ENCODE results near the gene EXOC3L4. TPM values are rescaled to one million over a fixed set of nuclear protein-coding genes. Genes with fewer than 3 reads are reported as not detected.
A peak's percentile ranks its signal among the peaks of the same experiment; 100 is the strongest.
"Not testable (repeated sequence)": the region's sequence is repeated elsewhere in the genome, so short reads cannot be mapped to it uniquely, and the experiment has no call there.

The EXOC3L4 gene
- total RNA-seq, 1 donor from 2014 or later = not detected

DNA sequence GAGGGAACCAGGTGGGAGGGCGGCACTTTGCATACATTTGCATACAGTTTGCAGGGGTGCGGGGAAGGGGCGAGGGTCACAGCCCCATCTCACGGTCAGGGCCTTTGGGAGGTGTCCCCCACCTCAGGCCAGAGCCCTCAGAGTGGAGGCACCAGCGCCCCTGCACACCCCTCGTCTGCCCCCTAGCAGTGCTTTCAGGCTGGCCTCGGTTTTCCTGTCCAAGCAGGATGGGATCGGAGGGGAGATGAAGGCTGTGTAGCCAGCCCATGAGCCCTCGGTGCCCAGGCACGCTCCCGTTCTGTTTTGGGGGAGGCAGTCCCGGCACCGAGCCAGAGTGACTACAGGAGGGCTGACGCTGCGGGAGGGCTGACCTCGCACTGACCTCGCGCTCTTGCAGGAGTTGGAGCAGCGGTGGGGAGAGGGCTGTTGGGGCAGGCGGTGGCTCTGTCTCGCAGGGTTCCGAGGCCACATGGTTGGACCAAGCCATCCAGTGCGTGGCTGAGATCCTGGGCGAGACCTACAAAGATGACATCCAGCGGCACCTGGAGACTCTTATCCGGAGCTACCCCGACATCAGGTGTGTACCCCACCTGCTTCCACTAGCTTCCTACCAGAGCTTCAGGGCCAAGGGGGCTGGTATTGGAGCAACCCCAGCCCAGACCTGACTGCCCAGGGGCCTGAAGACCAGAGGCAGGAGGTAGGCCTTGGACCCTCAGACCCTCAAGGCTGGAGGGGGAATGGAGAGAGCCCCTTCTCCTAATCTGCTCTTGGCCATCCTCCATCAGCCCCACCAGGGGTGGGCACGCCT lies 13.6 kb downstream of the EXOC3L4 start:
- Mint-ChIP-seq H3K4me1 (ENCODE audit: low read depth) (peaks cover 8% of the 10 kb centered on the region), H3K27me3 (ENCODE audit: insufficient read depth) (peaks cover 18% of the 10 kb centered on the region), H3K36me3 (ENCODE audit: low read depth) (no peaks in the 10 kb centered on the region), H3K27ac (no peak overlapping the region), H3K9me3 (no peaks in the 10 kb centered on the region), H3K4me3 (no peak overlapping the region)
- no peak for DNase-seq (ENCODE audit: low spot score)
- intact Hi-C loops (cut with micrococcal nuclease) = no loop called here

DNA sequence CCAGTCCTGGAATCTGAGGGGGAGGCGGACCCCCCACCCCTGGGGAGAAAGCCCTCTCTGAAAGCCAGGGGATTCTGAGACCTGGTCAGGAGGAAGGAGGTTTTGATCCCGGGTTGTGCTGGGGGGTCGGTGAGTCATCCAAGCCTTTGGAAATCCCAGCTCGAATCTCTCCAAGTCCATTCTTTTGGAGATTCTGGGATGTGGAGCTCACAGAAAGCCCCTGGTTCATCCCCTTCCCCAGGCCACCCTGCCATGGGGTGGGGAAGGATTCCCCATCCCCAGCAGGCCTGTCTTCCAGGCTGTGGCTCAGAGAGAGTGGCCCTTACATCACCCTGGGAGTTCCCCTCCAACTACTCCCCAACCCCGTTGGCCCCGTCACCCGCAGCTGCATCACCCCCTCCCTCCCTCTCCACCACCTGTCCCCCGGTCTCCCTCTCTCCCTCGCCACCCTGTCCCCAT lies 14.3 kb downstream of the EXOC3L4 start:
- H3K27me3 Mint-ChIP-seq (ENCODE audit: insufficient read depth) = peaks cover 12% of the 10 kb centered on the region
- no peaks in the 10 kb centered on the region for H3K36me3 Mint-ChIP-seq (ENCODE audit: low read depth)
- H3K9me3 Mint-ChIP-seq = no peaks in the 10 kb centered on the region
- no peak overlapping the region for H3K4me3 Mint-ChIP-seq
- peaks cover 9% of the 10 kb centered on the region for H3K4me1 Mint-ChIP-seq (ENCODE audit: low read depth)
- no peak overlapping the region for H3K27ac Mint-ChIP-seq
- intact Hi-C loops (cut with micrococcal nuclease) = no loop called here
- DNase-seq (ENCODE audit: low spot score) = peak; percentile 21

DNA sequence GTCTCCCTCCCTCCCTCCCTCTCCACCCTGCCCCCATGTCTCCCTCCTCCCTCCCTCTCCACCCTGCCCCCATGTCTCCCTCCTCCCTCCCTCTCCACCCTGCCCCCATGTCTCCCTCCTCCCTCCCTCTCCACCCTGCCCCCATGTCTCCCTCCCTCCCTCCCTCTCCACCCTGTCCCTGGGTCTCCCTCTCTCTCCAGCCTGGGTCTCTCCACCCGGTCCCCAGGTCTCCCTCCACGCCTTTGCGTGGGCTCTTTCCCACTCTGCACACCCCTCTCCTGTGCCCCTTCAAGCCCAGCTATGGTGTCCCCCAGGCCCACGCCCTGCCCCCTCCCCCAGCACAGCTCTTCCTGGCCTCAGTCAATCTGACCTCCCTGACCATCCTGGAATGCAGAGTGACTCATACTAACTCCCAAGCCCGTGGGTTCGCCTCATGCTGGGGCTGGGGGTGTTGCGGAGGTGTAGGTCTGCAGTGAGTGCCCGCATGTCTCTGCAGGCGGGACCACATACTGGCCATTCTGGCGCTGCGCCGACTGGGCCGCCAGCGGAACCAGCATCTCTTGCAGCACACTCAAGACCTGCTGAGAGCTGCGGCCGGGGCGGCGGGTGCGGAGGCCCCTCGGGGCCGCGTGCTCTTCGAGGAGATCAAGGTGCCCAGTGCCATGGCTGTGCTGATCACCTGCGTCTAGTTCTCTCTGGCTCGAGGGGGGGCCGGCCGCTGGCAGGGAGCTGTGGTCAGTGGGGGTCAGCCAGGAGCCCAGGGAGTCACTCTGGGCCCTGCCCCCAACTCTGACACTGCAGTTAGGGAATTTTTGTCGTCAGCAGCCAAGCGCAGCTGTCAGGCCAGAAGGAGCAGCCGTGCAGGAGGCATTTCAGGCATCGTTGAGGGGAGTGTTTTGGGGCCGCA lies 15.3 kb downstream of the EXOC3L4 start:
- Mint-ChIP-seq H3K4me1 (ENCODE audit: low read depth) (peaks cover 12% of the 10 kb centered on the region), H3K36me3 (ENCODE audit: low read depth) (no peaks in the 10 kb centered on the region), H3K4me3 (no peak overlapping the region), H3K27me3 (ENCODE audit: insufficient read depth) (peaks cover 11% of the 10 kb centered on the region), H3K27ac (no peak overlapping the region), H3K9me3 (no peaks in the 10 kb centered on the region)
- DNase-seq (ENCODE audit: low spot score) = no peak
- intact Hi-C loops (cut with micrococcal nuclease) = no loop called here

DNA sequence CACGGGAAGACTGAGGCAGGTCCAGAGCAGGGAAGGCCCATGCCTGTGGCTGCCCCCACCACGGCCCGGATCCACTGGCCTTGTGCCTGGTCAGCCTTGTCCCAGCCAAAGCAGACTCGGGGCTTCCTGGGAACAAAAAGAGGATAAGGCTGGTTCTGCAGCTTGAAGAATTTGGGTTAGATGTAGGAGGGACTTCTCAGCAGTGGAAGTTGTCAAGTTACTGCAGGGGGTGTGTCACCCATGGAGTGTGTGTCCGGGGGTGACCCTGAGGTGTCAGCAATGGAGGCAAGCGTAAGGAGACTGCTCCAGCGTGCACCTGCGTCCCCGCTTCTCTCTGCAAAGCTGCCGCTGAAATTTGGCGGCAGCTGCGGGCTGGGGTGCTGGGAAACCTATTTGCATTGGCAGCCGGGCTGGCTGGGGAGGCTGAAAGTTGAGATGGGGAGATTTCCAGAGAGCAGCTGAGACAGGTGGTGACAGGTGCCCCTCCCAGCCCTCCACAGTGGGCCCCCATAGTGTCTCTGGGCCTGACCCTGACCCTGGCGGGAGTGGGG lies 16.2 kb downstream of the EXOC3L4 start:
- H3K4me1 Mint-ChIP-seq (ENCODE audit: low read depth) = peaks cover 12% of the 10 kb centered on the region
- H3K27ac Mint-ChIP-seq = no peak overlapping the region
- H3K27me3 Mint-ChIP-seq (ENCODE audit: insufficient read depth) = peaks cover 6% of the 10 kb centered on the region
- no peaks in the 10 kb centered on the region for H3K36me3 Mint-ChIP-seq (ENCODE audit: low read depth)
- no peaks in the 10 kb centered on the region for H3K9me3 Mint-ChIP-seq
- no peak overlapping the region for H3K4me3 Mint-ChIP-seq
- DNase-seq (ENCODE audit: low spot score) = no peak
- intact Hi-C loops (cut with micrococcal nuclease) = no loop called here

DNA sequence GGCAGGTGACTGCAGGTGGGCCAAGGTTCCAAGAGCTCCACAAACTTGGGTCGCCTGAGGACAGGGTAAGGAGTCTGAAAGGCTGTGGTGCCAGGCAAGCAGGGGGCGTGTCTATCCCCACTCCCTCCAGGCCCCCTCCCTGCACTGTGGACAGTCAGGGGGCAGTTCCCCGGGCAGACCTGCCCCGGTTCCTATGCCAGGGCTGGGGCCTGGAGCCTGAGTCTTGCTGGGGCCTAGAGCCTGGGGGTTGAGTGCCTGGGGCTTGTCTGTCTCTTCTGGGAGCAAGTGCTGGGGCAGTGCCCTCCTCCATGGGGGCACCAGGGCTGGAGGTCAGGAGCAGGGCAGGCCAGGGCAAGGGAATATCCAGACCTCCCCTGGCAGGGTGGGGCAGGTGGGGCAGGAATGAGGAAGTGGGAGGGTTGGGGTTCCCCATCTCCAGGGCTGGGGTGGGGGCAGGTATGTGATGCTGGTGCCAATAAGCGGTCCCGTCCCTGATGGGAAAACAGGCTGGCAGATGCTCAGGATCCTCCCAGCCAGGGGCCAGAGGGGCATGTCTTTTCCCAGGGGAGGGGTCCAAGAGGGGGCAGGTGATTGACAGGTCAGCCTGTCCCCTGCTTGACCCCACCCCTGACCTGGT lies 16.8 kb downstream of the EXOC3L4 start:
- Mint-ChIP-seq H3K9me3 (no peaks in the 10 kb centered on the region), H3K4me3 (no peak overlapping the region)
- intact Hi-C loops (cut with micrococcal nuclease) = no loop called here

DNA sequence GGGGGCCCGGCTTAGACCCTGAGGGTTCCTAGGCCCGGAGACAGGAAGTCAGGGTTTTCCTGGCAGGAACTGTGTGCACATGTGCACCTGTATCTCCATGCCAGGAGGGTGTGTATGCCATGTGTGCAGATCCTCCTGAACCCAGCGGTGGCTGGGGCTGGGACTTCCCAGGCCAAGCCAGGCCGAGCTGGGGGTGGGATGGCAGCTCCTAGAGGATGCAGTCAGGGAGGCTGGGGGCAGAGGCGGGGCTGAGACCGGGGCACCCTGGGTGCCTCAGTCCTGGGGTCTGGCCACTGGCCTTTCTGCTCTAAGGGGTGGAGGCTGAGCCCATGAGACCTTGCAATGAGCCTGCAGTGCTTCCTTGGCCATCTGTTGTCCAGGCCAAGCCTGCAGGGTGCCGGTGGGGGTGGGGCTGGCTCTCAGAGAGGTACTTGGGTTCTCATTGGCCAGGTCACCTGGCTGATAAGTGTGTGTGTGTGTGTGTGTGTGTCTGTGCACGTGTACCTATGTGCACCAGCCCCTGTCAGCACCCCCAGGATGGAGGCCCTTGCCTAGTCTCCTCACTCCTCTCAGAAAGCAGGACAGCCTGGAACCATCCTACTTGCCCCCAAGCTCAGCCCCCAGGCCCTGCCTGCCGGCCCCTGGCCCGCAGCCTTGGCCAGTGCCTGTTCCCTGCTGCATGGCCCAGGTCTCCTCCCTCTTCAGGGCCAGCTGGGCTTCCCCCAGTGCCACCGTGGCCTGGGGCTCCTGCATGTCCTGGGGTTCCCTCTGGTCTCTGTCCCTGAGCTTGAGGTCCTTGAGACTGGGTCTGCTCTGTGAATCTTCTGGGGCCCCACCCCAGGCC lies 18.1 kb downstream of the EXOC3L4 start:
- H3K27me3 Mint-ChIP-seq (ENCODE audit: insufficient read depth) = no peaks in the 10 kb centered on the region
- no peaks in the 10 kb centered on the region for H3K9me3 Mint-ChIP-seq
- H3K27ac Mint-ChIP-seq = no peak overlapping the region
- peaks cover 12% of the 10 kb centered on the region for H3K4me1 Mint-ChIP-seq (ENCODE audit: low read depth)
- no peaks in the 10 kb centered on the region for H3K36me3 Mint-ChIP-seq (ENCODE audit: low read depth)
- intact Hi-C loops (cut with micrococcal nuclease) = no loop called here
- no peak for DNase-seq (ENCODE audit: low spot score)
- no peak overlapping the region for H3K4me3 Mint-ChIP-seq

More for the DNA sequence above, 16.8 kb downstream of the EXOC3L4 start:
- H3K4me1 Mint-ChIP-seq (ENCODE audit: low read depth) = peaks cover 12% of the 10 kb centered on the region
- no peak overlapping the region for H3K27ac Mint-ChIP-seq
- DNase-seq (ENCODE audit: low spot score) = no peak
- H3K36me3 Mint-ChIP-seq (ENCODE audit: low read depth) = no peaks in the 10 kb centered on the region
- peaks cover 5% of the 10 kb centered on the region for H3K27me3 Mint-ChIP-seq (ENCODE audit: insufficient read depth)

DNA sequence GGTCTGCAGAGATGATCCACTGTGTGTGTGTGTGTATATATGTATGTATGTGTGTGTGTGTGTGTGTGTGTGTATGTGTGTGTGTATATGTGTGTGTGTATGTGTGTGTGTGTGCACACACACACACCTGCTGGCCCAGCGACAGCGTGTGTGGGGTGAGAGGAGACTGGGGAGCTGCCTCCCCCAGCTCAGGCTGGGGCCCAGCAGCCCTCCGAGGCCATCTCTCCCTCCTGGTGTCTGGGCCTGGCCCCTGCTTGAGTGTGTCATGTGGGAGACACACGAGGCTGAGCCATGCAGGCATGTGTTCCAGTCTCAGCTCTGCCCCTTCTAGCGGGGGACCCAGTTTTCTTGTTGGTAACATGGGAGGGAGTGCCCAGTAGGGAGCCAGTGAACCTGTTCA lies 18.8 kb downstream of the EXOC3L4 start:
- no peaks in the 10 kb centered on the region for H3K9me3 Mint-ChIP-seq
- peaks cover 12% of the 10 kb centered on the region for H3K4me1 Mint-ChIP-seq (ENCODE audit: low read depth)
- no peak overlapping the region for H3K27ac Mint-ChIP-seq
- no peak for DNase-seq (ENCODE audit: low spot score)
- no peak overlapping the region for H3K4me3 Mint-ChIP-seq
- intact Hi-C loops (cut with micrococcal nuclease) = no loop called here
- H3K36me3 Mint-ChIP-seq (ENCODE audit: low read depth) = no peaks in the 10 kb centered on the region
- H3K27me3 Mint-ChIP-seq (ENCODE audit: insufficient read depth) = no peaks in the 10 kb centered on the region

DNA sequence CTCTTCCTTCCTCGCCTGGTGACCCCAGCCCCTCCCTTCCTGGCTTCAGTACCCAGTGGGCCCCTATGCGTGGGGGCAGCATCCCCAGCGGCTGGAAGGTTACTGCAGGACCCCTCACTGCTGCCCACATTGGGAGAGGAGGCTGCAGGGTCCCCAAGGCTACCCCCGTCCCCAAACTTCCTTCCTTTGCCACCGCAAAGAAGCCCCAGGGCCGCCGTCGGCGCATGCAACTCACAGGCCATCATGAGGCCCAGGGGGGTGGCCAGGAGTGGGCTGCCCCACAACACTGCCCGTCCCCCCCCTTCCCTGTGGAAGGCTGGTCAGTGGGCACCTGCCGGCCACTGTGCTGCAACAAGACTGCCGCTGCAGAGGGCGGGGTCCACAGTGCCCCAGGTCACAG lies 19.2 kb downstream of the EXOC3L4 start:
- H3K4me1 Mint-ChIP-seq (ENCODE audit: low read depth) = peaks cover 12% of the 10 kb centered on the region
- no peak overlapping the region for H3K4me3 Mint-ChIP-seq
- no peaks in the 10 kb centered on the region for H3K27me3 Mint-ChIP-seq (ENCODE audit: insufficient read depth)
- no peak overlapping the region for H3K27ac Mint-ChIP-seq
- no peak for DNase-seq (ENCODE audit: low spot score)
- intact Hi-C loops (cut with micrococcal nuclease) = no loop called here
- H3K9me3 Mint-ChIP-seq = no peaks in the 10 kb centered on the region
- no peaks in the 10 kb centered on the region for H3K36me3 Mint-ChIP-seq (ENCODE audit: low read depth)

DNA sequence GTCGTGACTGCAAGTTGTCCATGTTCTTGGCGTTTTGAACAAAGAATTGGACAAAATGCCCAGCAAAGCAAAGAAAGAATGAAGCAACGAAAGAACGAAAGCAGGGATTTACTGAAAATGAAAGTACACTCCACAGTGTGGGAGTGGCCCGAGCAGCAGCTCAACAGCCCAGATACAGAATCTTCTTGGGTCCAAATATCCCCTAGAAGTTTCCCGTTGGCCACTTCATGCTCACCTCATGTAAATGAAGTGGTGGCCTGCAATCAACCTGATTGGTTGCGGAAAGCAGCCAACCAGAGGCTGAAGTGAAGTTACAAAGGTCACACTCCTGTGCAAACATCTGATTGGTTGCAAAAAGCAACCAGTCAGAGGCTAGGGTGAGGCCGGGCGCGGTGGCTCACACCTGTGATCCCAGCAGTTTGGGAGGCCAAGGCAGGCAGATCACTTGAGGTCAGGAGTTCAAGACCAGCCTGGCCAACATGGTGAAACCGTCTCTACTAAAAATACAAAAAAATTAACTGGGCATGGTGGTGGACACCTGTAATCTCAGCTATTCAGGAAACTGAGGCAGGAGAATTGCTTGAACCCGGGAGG lies 20.7 kb downstream of the EXOC3L4 start:
- DNase-seq (ENCODE audit: low spot score); H3K27me3 Mint-ChIP-seq (ENCODE audit: insufficient read depth); H3K9me3 Mint-ChIP-seq; intact Hi-C loops (cut with micrococcal nuclease); H3K36me3 Mint-ChIP-seq (ENCODE audit: low read depth): not testable (repeated sequence)
- Mint-ChIP-seq H3K27ac (peak overlapping the region; percentile 3), H3K4me3 (peak overlapping the region; percentile 56), H3K4me1 (ENCODE audit: low read depth) (peaks cover 12% of the 10 kb centered on the region)

DNA sequence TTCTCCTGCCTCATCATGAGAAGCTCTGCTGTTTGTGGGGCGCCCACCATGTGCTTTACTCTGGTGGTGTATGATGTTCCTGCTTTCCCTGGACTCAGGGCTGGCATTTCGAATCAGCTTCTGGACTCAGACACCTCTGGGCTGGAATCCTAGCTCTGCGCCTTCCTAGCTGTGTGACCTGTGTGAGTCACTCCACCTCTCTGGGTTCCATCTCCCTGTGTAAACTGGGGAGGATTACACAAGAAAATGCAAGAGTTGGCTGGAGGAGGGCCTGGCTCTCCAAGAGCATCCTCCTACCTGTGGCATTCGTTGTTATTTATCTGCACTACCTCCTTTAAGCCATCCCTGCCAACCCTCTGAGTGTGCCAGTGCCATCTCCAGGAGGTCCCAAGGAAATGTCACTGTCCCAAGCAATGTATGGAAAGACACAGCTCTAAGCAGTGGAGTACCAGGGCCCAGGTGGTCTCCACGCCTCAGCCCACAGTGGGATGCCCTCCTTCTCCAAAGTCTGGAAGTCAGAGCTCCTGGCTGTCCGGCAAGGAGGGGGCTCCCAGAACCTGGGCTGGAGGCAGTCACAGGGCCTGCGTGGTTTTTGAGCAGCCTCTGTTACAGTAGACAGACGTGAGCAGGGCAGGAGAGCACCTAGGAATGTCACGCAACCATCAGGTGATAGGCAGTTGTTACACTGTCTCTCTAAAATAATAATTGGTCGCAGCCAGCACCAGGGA lies 21.5 kb downstream of the EXOC3L4 start:
- peaks cover 12% of the 10 kb centered on the region for H3K4me1 Mint-ChIP-seq (ENCODE audit: low read depth)
- DNase-seq (ENCODE audit: low spot score) = no peak
- no peaks in the 10 kb centered on the region for H3K36me3 Mint-ChIP-seq (ENCODE audit: low read depth)
- intact Hi-C loops (cut with micrococcal nuclease) = no loop called here
- H3K4me3 Mint-ChIP-seq = no peak overlapping the region
- H3K9me3 Mint-ChIP-seq = no peaks in the 10 kb centered on the region
- peaks cover 16% of the 10 kb centered on the region for H3K27me3 Mint-ChIP-seq (ENCODE audit: insufficient read depth)
- no peak overlapping the region for H3K27ac Mint-ChIP-seq

DNA sequence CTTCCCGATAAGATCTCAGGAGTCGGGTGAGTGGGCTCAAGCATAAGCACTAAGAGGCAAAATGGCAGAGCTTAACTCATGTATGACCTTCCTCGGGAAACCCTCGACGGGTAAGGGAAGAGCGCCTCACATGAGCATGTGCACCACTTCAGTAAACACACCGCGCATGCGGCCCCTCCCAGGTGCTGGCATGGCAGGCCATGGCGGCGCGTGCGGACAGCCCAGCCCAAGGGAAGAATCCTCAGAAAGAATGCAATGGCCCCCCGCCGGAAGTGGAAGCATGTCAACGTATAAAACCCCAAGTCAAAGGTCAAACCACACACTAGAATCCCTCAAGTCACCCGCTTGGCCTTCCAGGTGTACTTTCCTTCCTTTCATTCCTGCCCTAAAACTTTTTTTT lies 22.1 kb downstream of the EXOC3L4 start:
- Mint-ChIP-seq H3K27me3 (ENCODE audit: insufficient read depth) (peaks cover 21% of the 10 kb centered on the region), H3K4me3 (no peak overlapping the region), H3K9me3 (no peaks in the 10 kb centered on the region), H3K27ac (no peak overlapping the region), H3K36me3 (ENCODE audit: low read depth) (no peaks in the 10 kb centered on the region), H3K4me1 (ENCODE audit: low read depth) (peaks cover 12% of the 10 kb centered on the region)
- intact Hi-C loops (cut with micrococcal nuclease) = no loop called here
- DNase-seq (ENCODE audit: low spot score) = no peak

Data from activated T-helper 1 cell treated with anti-CD3 and anti-CD28 coated beads, Interleukin-12 subunit alpha, Interleukin-12 subunit beta, Interleukin-2, Interleukin-4 antibody, amounts not matched to agents 30 ng/mL and 10 ng/mL and 1 ng/mL, durations not matched to agents 14 hours and 24 hours and 36 hours (primary cell).